GM12878 (cell line): ENCODE measurements around the gene SRBD1. TPM values are rescaled to one million over a fixed set of nuclear protein-coding genes. Genes with fewer than 3 reads are reported as not detected.

Experiments used
- ATAC-seq: fragments of 200-7000 bp; cut with Tn5 transposase; 3 replicates; pipeline ENCODE4 v1.9.1; 2020; ENCODE audit warnings: mild to moderate bottlenecking, moderate library complexity
- BruUV-seq: library from RNA; stranded (reverse); fragments of 400-500 nt; replicated peaks from 2 replicates; lab custom pipeline; 2021; lab: Mats Ljungman, UMichigan
- CTCF ChIA-PET: fragments of 300-600 bp; sonication (Branson Sonifier 250); formaldehyde crosslinking; extraction: SDS; loops from one replicate; lab custom pipeline; 2021; ENCODE audit warnings: inconsistent platforms; lab: Yijun Ruan, JAX
- POLR2A ChIA-PET: fragments of 350-600 bp; formaldehyde crosslinking; extraction: SDS; loops from one replicate; lab custom pipeline; 2021; ENCODE audit warnings: inconsistent platforms; lab: Charles Lee
- RAD21 ChIA-PET: fragments of 300-600 bp; sonication (Branson Sonifier 250); formaldehyde crosslinking; loops from one replicate; lab custom pipeline; 2023; ENCODE audit warnings: antibody characterized with exemption; ENCODE audit not compliant: unreplicated experiment; lab: Charles Lee
- SMC1A ChIA-PET: fragments of 300-600 bp; sonication (Branson Sonifier 250); formaldehyde crosslinking; loops from one replicate; lab custom pipeline; 2023; ENCODE audit not compliant: unreplicated experiment, uncharacterized antibody; lab: Charles Lee
- DNase-seq: peaks from one replicate; pipeline ENCODE4 v3.0.0-alpha.2; 2011; ENCODE audit warnings: low read depth, low spot score
- FAIRE-seq: peaks from 3 replicates; lab custom pipeline; 2011; peaks lifted over from hg19 to GRCh38; lab: Jason Lieb, UNC
- H2AFZ ChIP-seq: 2 replicates; pipeline ENCODE4 v1.6.0; 2011; ENCODE audit warnings: low read depth, low read length, control low read depth; ENCODE audit not compliant: control insufficient read depth
- H3K27ac ChIP-seq: 2 replicates; pipeline ENCODE4 v1.5.1; 2011; ENCODE audit warnings: control low read depth; ENCODE audit not compliant: control insufficient read depth, insufficient read depth
- H3K27me3 ChIP-seq, 2 experiments: replicated peaks in 1 of 2; 2 replicates each; pipeline versions ENCODE4 v1.6.0 to v1.6.1; 2011; ENCODE audit warnings: low read length in 1 of 2; ENCODE audit not compliant: control insufficient read depth in 2 of 2, insufficient read depth in 2 of 2
- H3K36me3 ChIP-seq, 2 experiments: 2 replicates each; pipeline ENCODE4 v1.5.1; 2011; ENCODE audit warnings: low read length in 1 of 2; ENCODE audit not compliant: control insufficient read depth in 2 of 2, insufficient read depth in 2 of 2
- H3K4me1 ChIP-seq: 2 replicates; pipeline ENCODE4 v1.6.1; 2011; ENCODE audit warnings: mild to moderate bottlenecking, low read length, moderate library complexity, mixed read lengths; ENCODE audit not compliant: control insufficient read depth, insufficient read depth
- H3K4me2 ChIP-seq: 2 replicates; pipeline ENCODE4 v1.6.0; 2011; ENCODE audit warnings: control low read depth; ENCODE audit not compliant: control insufficient read depth, insufficient read depth
- H3K4me3 ChIP-seq: fragments of 200-600 bp; sonication (generic); 2 replicates; pipeline ENCODE4 v1.5.1; 2016
- H3K79me2 ChIP-seq: 2 replicates; pipeline ENCODE4 v1.6.0; 2011; ENCODE audit warnings: low read length; ENCODE audit not compliant: control insufficient read depth, insufficient read depth
- H3K9ac ChIP-seq: 2 replicates; pipeline ENCODE4 v1.8.0; 2011; ENCODE audit warnings: low read length, control low read depth, mixed read lengths; ENCODE audit not compliant: control insufficient read depth, insufficient read depth
- H3K9me3 ChIP-seq: replicated peaks from 3 replicates; pipeline ENCODE4 v1.5.1; 2011; ENCODE audit warnings: mild to moderate bottlenecking, low read length; ENCODE audit not compliant: control insufficient read depth, insufficient read depth
- H4K20me1 ChIP-seq: 2 replicates; pipeline ENCODE4 v1.6.0; 2011; ENCODE audit not compliant: control insufficient read depth, insufficient read depth
- BCL11A ChIP-seq: IDR thresholded peaks from 2 replicates; pipeline ENCODE4 v1.6.1; 2011; ENCODE audit warnings: low read depth, low read length
- CBX5 ChIP-seq: sonication (generic); IDR thresholded peaks from 2 replicates; pipeline ENCODE4 v1.6.1; 2016; ENCODE audit warnings: low read depth, moderate library complexity, mild to moderate bottlenecking, inconsistent platforms
- CEBPB ChIP-seq, 2 experiments: fragments of 150-350 bp in 1 of 2; IDR thresholded peaks; 2 replicates each; pipeline ENCODE4 v1.6.1; 2012 to 2014; ENCODE audit warnings: low read depth in 2 of 2, low read length in 2 of 2, borderline replicate concordance in 1 of 2, inconsistent platforms in 1 of 2
- KLF5 ChIP-seq: fragments of 450-650 bp; IDR thresholded peaks from 2 replicates; pipeline ENCODE4 v1.6.1; 2014; ENCODE audit warnings: mild to moderate bottlenecking; ENCODE audit not compliant: partially characterized antibody
- NR2C2 ChIP-seq: IDR thresholded peaks from 2 replicates; pipeline ENCODE4 v1.6.1; 2011; ENCODE audit warnings: borderline replicate concordance, low read depth; ENCODE audit not compliant: control insufficient read depth, insufficient read length
- POLR2A ChIP-seq: IDR thresholded peaks from 2 replicates; pipeline ENCODE4 v1.6.1; 2011; ENCODE audit warnings: low read depth, mild to moderate bottlenecking, low read length
- POU2F2 ChIP-seq: IDR thresholded peaks from 3 replicates; pipeline ENCODE4 v1.6.1; 2011; ENCODE audit warnings: low read depth, mild to moderate bottlenecking, low read length, borderline replicate concordance
- STAT1 ChIP-seq: fragments of 450-650 bp; conservative IDR thresholded peaks from 2 replicates; pipeline ENCODE4 v1.6.1; 2014; ENCODE audit warnings: antibody characterized with exemption, mild to moderate bottlenecking
- YBX1 ChIP-seq: fragments of 450-650 bp; IDR thresholded peaks from 2 replicates; pipeline ENCODE4 v1.6.1; 2016; ENCODE audit warnings: antibody characterized with exemption
- ZBED1 ChIP-seq: IDR thresholded peaks from 2 replicates; pipeline ENCODE4 v1.6.1; 2016; ENCODE audit warnings: borderline replicate concordance
- WGBS: methylation state at CpG from one replicate; pipeline ENCODE4 v1.1.6; 2016; ENCODE audit warnings: low lambda C conversion rate; ENCODE audit not compliant: insufficient replicate concordance, insufficient coverage; ENCODE audit errors: missing lambda C conversion rate; 5-methylcytosine and 5-hydroxymethylcytosine counted together
- in situ Hi-C: fragments of 300-500 bp; cut with MboI; formaldehyde crosslinking; loops from 9 replicates; pipeline ENCODE4 v1.14.3; 2018; ENCODE audit warnings: mixed read lengths
- intact Hi-C: fragments of 100-400 bp; cut with micrococcal nuclease; formaldehyde crosslinking; loops from one replicate; pipeline ENCODE4 v1.14.2; 2022; ENCODE audit not compliant: unreplicated experiment
- polyA plus RNA-seq, 11 experiments: library from polyadenylated mRNA; depleted of rRNA in 4 of 11; unstranded in 6 of 11; stranded (reverse) in 5 of 11; fragments of >200 nt; fragmentation: Nextera tagmentation in 4 of 11; fragmentation: Illumina TruSeq in 1 of 11; extraction: Ambion mirVana in 4 of 11; extraction: Trizol in 1 of 11; gene quantifications; 1 replicate in 1 of 11; 2 replicates in 10 of 11; pipeline versions ENCODE4 v1.2.1 to v1.2.3, GENCODE V29; 2011 to 2016; ENCODE audit warnings: inconsistent platforms in 2 of 11, missing spikeins in 2 of 11, low read depth in 1 of 11
- total RNA-seq, 4 experiments: library from RNA; depleted of rRNA in 3 of 4; stranded (reverse); fragments of >200 nt in 3 of 4; fragmentation: Illumina TruSeq in 1 of 4; extraction: Trizol in 1 of 4; gene quantifications; 2 replicates each; pipeline versions ENCODE4 v1.2.1 to v1.2.3, GENCODE V29; 2013 to 2021
- TF ChIP-seq, protein P1 (sequence below): IDR thresholded peaks from 2 replicates; pipeline ENCODE4 v1.6.1; 2012; ENCODE audit warnings: mild to moderate bottlenecking, low read depth, low read length
- TF ChIP-seq, protein P2 (sequence below): fragments of 450-650 bp; IDR thresholded peaks from 2 replicates; pipeline ENCODE4 v1.6.1; 2017; ENCODE audit warnings: mild to moderate bottlenecking, low read depth, inconsistent platforms; ENCODE audit not compliant: poor library complexity, severe bottlenecking
- TF ChIP-seq, protein P3 (sequence below): IDR thresholded peaks from 2 replicates; pipeline ENCODE4 v1.6.1; 2011; ENCODE audit warnings: borderline replicate concordance, low read depth, mild to moderate bottlenecking, moderate library complexity, mixed read lengths, low read length; ENCODE audit not compliant: insufficient read depth; ENCODE audit errors: extremely low read length

SRBD1 gene
- total and polyA plus RNA-seq, 10 of the 15 experiments (the other 5 are each of a cell fraction or from before 2014, with no cell fraction given) = 9.7 to 33.1 (median 20.1) TPM

DNA sequence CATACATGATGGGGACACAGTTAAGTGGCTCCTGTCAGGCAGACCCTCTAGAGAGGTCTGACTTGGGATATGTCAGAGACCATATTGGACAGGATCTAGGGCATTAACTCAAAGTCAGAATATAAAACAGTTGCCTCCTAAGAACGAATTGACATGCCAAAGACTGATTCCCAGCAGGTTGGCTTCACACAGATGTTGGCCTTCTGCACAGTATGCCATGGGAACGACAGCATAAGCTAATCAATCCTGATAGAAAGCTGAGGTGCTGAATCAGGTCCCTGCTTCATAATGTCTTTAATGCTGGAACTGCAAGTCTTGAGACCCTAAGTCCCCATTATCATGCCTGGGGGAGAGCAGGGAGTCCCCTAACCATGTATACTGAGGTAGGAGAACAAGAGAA lies 165.1 kb downstream of the SRBD1 start (continued):
- TF ChIP-seq, protein P1, sequence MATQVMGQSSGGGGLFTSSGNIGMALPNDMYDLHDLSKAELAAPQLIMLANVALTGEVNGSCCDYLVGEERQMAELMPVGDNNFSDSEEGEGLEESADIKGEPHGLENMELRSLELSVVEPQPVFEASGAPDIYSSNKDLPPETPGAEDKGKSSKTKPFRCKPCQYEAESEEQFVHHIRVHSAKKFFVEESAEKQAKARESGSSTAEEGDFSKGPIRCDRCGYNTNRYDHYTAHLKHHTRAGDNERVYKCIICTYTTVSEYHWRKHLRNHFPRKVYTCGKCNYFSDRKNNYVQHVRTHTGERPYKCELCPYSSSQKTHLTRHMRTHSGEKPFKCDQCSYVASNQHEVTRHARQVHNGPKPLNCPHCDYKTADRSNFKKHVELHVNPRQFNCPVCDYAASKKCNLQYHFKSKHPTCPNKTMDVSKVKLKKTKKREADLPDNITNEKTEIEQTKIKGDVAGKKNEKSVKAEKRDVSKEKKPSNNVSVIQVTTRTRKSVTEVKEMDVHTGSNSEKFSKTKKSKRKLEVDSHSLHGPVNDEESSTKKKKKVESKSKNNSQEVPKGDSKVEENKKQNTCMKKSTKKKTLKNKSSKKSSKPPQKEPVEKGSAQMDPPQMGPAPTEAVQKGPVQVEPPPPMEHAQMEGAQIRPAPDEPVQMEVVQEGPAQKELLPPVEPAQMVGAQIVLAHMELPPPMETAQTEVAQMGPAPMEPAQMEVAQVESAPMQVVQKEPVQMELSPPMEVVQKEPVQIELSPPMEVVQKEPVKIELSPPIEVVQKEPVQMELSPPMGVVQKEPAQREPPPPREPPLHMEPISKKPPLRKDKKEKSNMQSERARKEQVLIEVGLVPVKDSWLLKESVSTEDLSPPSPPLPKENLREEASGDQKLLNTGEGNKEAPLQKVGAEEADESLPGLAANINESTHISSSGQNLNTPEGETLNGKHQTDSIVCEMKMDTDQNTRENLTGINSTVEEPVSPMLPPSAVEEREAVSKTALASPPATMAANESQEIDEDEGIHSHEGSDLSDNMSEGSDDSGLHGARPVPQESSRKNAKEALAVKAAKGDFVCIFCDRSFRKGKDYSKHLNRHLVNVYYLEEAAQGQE = no peak
- TF ChIP-seq POU2F2 (no peak), NR2C2 (no peak)
- TF ChIP-seq, protein P2, sequence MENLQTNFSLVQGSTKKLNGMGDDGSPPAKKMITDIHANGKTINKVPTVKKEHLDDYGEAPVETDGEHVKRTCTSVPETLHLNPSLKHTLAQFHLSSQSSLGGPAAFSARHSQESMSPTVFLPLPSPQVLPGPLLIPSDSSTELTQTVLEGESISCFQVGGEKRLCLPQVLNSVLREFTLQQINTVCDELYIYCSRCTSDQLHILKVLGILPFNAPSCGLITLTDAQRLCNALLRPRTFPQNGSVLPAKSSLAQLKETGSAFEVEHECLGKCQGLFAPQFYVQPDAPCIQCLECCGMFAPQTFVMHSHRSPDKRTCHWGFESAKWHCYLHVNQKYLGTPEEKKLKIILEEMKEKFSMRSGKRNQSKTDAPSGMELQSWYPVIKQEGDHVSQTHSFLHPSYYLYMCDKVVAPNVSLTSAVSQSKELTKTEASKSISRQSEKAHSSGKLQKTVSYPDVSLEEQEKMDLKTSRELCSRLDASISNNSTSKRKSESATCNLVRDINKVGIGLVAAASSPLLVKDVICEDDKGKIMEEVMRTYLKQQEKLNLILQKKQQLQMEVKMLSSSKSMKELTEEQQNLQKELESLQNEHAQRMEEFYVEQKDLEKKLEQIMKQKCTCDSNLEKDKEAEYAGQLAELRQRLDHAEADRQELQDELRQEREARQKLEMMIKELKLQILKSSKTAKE = no peak

DNA sequence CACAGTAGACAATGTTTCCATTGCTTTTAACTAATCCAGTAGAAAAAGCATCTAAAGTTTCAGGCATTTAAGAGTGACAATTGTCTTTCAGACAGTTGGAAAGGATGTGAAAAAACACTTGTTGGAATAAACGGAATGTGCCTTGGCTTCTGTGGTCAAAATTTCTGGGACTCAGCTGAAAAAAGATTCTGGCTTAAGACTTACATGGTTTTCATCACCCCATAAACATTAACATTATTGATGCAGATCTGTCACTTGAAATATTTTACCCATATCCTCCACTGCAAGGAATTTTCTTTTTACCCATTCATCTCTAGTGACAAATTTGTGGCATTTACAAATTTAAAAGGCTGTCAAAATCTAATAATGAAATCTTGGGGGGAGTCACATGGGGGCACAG lies 166.0 kb downstream of the SRBD1 start:
- Histone ChIP-seq H3K27ac (no peak overlapping the region), H3K9ac (no peak overlapping the region), H3K79me2 (no peaks in the 10 kb centered on the region), H3K36me3 (no peaks in the 10 kb centered on the region), H3K4me1 (peaks cover 11% of the 10 kb centered on the region), H4K20me1 (no peaks in the 10 kb centered on the region), H3K4me3 (no peak overlapping the region), H2AFZ (no peak overlapping the region), H3K9me3 (no peaks in the 10 kb centered on the region), H3K27me3 (no peaks in the 10 kb centered on the region), H3K4me2 (no peak overlapping the region)
- in situ Hi-C loops = no loop called here
- POLR2A ChIA-PET = no interaction called here
- DNase-seq (no peak), ATAC-seq (no peak), FAIRE-seq (no peak)
- BruUV-seq = no TSS peak
- TF ChIP-seq CEBPB (IDR thresholded peaks at IDR 0.05; ENCODE audit: borderline replicate concordance in 1 of 2, low read depth in 2 of 2, low read length in 2 of 2) = no peak
- no peak for TF ChIP-seq YBX1
- no peak for TF ChIP-seq CBX5
- no peak for TF ChIP-seq POLR2A
- no peak for TF ChIP-seq ZBED1
- no peak for TF ChIP-seq KLF5
- no peak for TF ChIP-seq STAT1
- TF ChIP-seq, protein P3, sequence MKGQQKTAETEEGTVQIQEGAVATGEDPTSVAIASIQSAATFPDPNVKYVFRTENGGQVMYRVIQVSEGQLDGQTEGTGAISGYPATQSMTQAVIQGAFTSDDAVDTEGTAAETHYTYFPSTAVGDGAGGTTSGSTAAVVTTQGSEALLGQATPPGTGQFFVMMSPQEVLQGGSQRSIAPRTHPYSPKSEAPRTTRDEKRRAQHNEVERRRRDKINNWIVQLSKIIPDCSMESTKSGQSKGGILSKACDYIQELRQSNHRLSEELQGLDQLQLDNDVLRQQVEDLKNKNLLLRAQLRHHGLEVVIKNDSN = no peak
- TF ChIP-seq BCL11A = no peak
- SMC1A ChIA-PET = interaction anchor here (0.7 kb wide), 1 partner anchor 80 kb away, joined by 3 read pairs; no protein-coding TSS in a partner anchor
- RAD21 ChIA-PET = no interaction called here
- intact Hi-C loops = no loop called here
- 100% methylated on average over 1 of the region's 1 CpG for WGBS
- CTCF ChIA-PET = interaction anchor here (0.8 kb wide), 1 partner anchor 12 kb away, joined by 3 read pairs; no protein-coding TSS in a partner anchor
